Left cardiac atrium (tissue), 4 donors: Measurements from ENCODE around the gene ZMAT3. TPM values are rescaled to one million over a fixed set of nuclear protein-coding genes. Genes with fewer than 3 reads are reported as not detected.
A peak's percentile ranks its signal among the peaks of the same experiment; 100 is the strongest.
"Not testable (repeated sequence)": the region's sequence is repeated elsewhere in the genome, so short reads cannot be mapped to it uniquely, and the experiment has no call there.

Experiments
- ATAC-seq, 2 donors: fragments of 200-7000 bp; cut with Tn5 transposase; one replicate each; pipeline ENCODE4 v1.9.1; 2020; ENCODE audit warnings: mild to moderate bottlenecking in 2 of 2, moderate library complexity in 2 of 2
- DNase-seq: peaks from one replicate; pipeline ENCODE4 v3.0.0-alpha.2; 2020
- intact Hi-C, 2 donors: fragments of 100-400 bp; cut with DNase I; formaldehyde crosslinking; loops; one replicate each; pipeline versions ENCODE4 v1.14.1 to v1.15.1; 2022 to 2023
- total RNA-seq, 2 donors: library from RNA; stranded (reverse); fragmentation: NEBNext Ultra II Directional; extraction: Animal tissue kit (Norgen Biotek cat#: 25700); gene quantifications; one replicate each; pipeline ENCODE4 v1.2.1, GENCODE V29; 2021
- donor health status: DM: no; HTN: yes; CAD: no.
- donor health status: DM: no; HTN: yes; CAD: no; lungs with severe emphysema.
- donor health status: DM: yes; HTN: yes; CAD: no.
- donor health status: Dilated cardiomyopathy.

ZMAT3 gene
- total RNA-seq, 2 donors from 2014 or later: 13.9 to 17.1 TPM

- ATAC-seq, DNase-seq, intact Hi-C loops: not testable (repeated sequence)
Observed at GRCh38 chr3:179033304-179033657, 38.3 kb downstream of the ZMAT3 start.

- ATAC-seq, DNase-seq: not testable (repeated sequence)
Observed at GRCh38 chr3:179032454-179033303, 38.9 kb downstream of the ZMAT3 start.

GRCh38 chr3:179029096-179029495, 42.5 kb downstream of the ZMAT3 start:
- no peak for ATAC-seq
- no peak for DNase-seq
- intact Hi-C loops: loop anchor here in 1 of 2 donors (10.0 kb wide), 1 partner anchor 46 kb away; the partner anchor contains the start of gene ZMAT3

More at GRCh38 chr3:179032454-179033303, 38.9 kb downstream of the ZMAT3 start:
- intact Hi-C loops: not testable (repeated sequence)

- no peak for DNase-seq
Observed at GRCh38 chr3:179028408-179028807, 43.2 kb downstream of the ZMAT3 start.

GRCh38 chr3:179027326-179027900, 44.2 kb downstream of the ZMAT3 start:
- intact Hi-C loops: loop anchor here in 1 of 2 donors (10.0 kb wide), 1 partner anchor 47 kb away; the partner anchor contains the start of gene ZMAT3
- DNase-seq: no peak
- ATAC-seq: peak in 1 of 2 donors; percentile 44

More at GRCh38 chr3:179028408-179028807, 43.2 kb downstream of the ZMAT3 start:
- intact Hi-C loops: loop anchor here in 1 of 2 donors (10.0 kb wide), 1 partner anchor 46 kb away; the partner anchor contains the start of gene ZMAT3
- ATAC-seq: no peak

- intact Hi-C loops: loop anchor here in 1 of 2 donors (10.0 kb wide), 1 partner anchor 48 kb away; the partner anchor contains the start of gene ZMAT3
- ATAC-seq: no peak
- no peak for DNase-seq
Observed at GRCh38 chr3:179026636-179027035, 45.0 kb downstream of the ZMAT3 start.

- intact Hi-C loops: loop anchor here in 1 of 2 donors (10.0 kb wide), 1 partner anchor 53 kb away; the partner anchor contains the start of gene ZMAT3
- no peak for DNase-seq
Observed at GRCh38 chr3:179021119-179021903, 50.3 kb downstream of the ZMAT3 start.

GRCh38 chr3:179020112-179020511, 51.5 kb downstream of the ZMAT3 start:
- DNase-seq (no peak), ATAC-seq (peak; percentile 35 to 57)
- intact Hi-C loops: loop anchor here in 1 of 2 donors (10.0 kb wide), 1 partner anchor 55 kb away; the partner anchor contains the start of gene ZMAT3

More at GRCh38 chr3:179021119-179021903, 50.3 kb downstream of the ZMAT3 start:
- ATAC-seq: no peak

GRCh38 chr3:179018808-179019207, 52.8 kb downstream of the ZMAT3 start:
- intact Hi-C loops: loop anchor here (10.0 kb wide), 2 partner anchors 56 to 296 kb away; partner anchors contain the start of gene ZMAT3 (in 1 of the 2)
- ATAC-seq: no peak
- DNase-seq: no peak

- no peak for ATAC-seq
- intact Hi-C loops: loop anchor here (10.0 kb wide), 2 partner anchors 58 to 298 kb away; partner anchors contain the start of gene ZMAT3 (in 1 of the 2)
- DNase-seq: no peak
Observed at GRCh38 chr3:179016979-179017670, 54.5 kb downstream of the ZMAT3 start.

GRCh38 chr3:179015551-179016020, 56.0 kb downstream of the ZMAT3 start:
- intact Hi-C loops: loop anchor here (1.0 to 10.0 kb wide), 3 partner anchors 59 to 301 kb away; partner anchors contain the start of gene ZMAT3 (in 1 of the 2)
- ATAC-seq (peak; percentile 73 to 85), DNase-seq (no peak)

GRCh38 chr3:179005706-179006105, 65.9 kb downstream of the ZMAT3 start:
- intact Hi-C loops: no loop called here
- ATAC-seq (no peak), DNase-seq (no peak)

- DNase-seq: no peak
- ATAC-seq: no peak
- intact Hi-C loops: no loop called here
Observed at GRCh38 chr3:179005213-179005612, 66.4 kb downstream of the ZMAT3 start.

GRCh38 chr3:179000659-179001058, 71.0 kb downstream of the ZMAT3 start:
- DNase-seq: no peak
- no peak for ATAC-seq
- intact Hi-C loops: no loop called here

GRCh38 chr3:179000144-179000543, 71.5 kb downstream of the ZMAT3 start:
- DNase-seq: no peak
- ATAC-seq: no peak
- intact Hi-C loops: no loop called here

- intact Hi-C loops: no loop called here
- DNase-seq (no peak), ATAC-seq (no peak)
Observed at GRCh38 chr3:178996399-178996798, 75.2 kb downstream of the ZMAT3 start.

GRCh38 chr3:178990293-178990692, 81.3 kb downstream of the ZMAT3 start:
- DNase-seq (no peak), ATAC-seq (no peak)
- intact Hi-C loops: no loop called here

- ATAC-seq (no peak), DNase-seq (no peak)
- intact Hi-C loops: no loop called here
Observed at GRCh38 chr3:178989821-178990220, 81.8 kb downstream of the ZMAT3 start.
